ENCODE data around the gene ADD1. TPM values are rescaled to one million over a fixed set of nuclear protein-coding genes. Genes with fewer than 3 reads are reported as not detected.
A peak's percentile ranks its signal among the peaks of the same experiment; 100 is the strongest.

Gene ADD1
- total and polyA plus RNA-seq, 7 experiments from 2014 or later, result 152 to 300 (median 260) TPM

DNA sequence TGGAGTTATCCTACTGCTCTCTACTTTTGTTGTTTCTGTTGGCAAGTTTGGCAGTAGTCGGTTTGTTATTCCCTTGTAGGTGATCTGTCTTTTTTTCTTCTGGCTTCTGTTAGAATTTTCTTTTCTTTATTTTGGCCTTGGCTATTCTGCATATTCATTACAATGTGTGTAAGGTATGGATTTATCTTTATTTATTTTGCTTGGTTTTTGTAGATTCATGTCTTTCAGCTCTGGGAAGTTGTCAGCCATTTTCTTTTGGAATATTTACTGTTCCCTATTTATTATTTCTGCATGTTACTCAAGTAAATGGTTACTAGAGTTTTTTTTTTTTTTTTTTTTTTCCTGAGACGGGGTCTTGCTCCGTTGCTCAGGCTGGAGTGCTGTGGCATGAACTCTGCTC is 12.6 kb downstream of the ADD1 start:
- intact Hi-C loops (cut with micrococcal nuclease), result no loop called here
- Mint-ChIP-seq H3K4me1 (peaks cover 61 to 90% (median 76%) of the 10 kb centered on the region in 7 donors), H3K4me3 (peak overlapping the region in 1 of 10 donors; percentile 36), H3K27ac (peak overlapping the region in 8 of 9 donors; percentile 45 to 92 (median 74)), H3K36me3 (peaks cover 0 to 26% (median 4%) of the 10 kb centered on the region in 5 donors), H3K27me3 (no peaks in the 10 kb centered on the region), H3K9me3 (peaks cover 0 to 1% (median 0%) of the 10 kb centered on the region in 11 donors)
- CTCF ChIA-PET, result no interaction called here
- POLR2A ChIA-PET, result interaction anchor here (0.6 to 1.6 kb wide), 3 partner anchors 13 to 44 kb away, joined by 3 to 7 read pairs (median 4); partner anchors contain the start of gene ADD1
- H3K4me3 ChIP-seq (ENCODE audit: low read length), result no peak overlapping the region
- H3K27me3 ChIP-seq (ENCODE audit: control insufficient read depth in 2 of 2, insufficient read depth in 2 of 2, low read length in 2 of 2), result no peaks in the 10 kb centered on the region
- H3K4me1 ChIP-seq (ENCODE audit: control insufficient read depth in 2 of 2, insufficient read depth in 2 of 2, low read length in 2 of 2), result peaks cover 36 to 66% of the 10 kb centered on the region in 2 donors
- DNase-seq (no peak), ATAC-seq (no peak)
- H3K9me3 ChIP-seq (ENCODE audit: control insufficient read depth in 2 of 3, low read length in 3 of 3), result no peaks in the 10 kb centered on the region
- H3K36me3 ChIP-seq (ENCODE audit: control insufficient read depth in 2 of 3, insufficient read depth in 3 of 3, low read length in 3 of 3), result peaks cover 0 to 16% (median 6%) of the 10 kb centered on the region in 3 experiments
- no peak overlapping the region for H3K27ac ChIP-seq (ENCODE audit: low read depth, low read length)

DNA sequence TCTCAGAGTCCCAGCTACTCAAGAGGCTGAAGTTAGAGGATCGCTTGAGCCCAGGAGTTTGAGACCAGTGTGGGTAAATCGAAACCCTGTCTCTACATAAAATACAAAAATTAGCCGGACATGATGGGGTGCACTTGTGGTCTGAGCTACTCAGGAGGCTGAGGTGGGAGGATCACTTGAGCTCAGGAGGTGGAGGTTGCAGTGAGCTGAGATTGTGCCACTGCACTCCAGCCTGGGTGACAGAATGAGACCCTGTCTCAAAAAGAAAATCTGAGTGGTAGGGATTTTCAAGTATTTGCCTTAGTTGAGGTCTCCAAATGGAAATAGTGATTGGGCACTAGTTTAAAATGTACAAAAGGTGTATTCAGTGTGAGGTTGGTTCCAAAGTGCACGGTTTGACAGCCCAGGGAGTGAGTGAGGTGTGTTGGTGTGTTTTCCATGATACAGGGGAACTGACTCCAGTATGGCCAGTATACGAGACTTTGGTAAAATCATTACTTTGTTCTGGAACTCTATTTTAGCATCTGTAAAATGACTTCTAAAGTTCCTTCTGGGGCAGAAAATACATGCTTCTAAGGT is 13.8 kb downstream of the ADD1 start:
- Histone ChIP-seq H3K4me3 (ENCODE audit: low read length) (no peak overlapping the region), H3K27ac (ENCODE audit: low read depth, low read length) (no peak overlapping the region), H3K27me3 (ENCODE audit: control insufficient read depth in 2 of 2, insufficient read depth in 2 of 2, low read length in 2 of 2) (no peaks in the 10 kb centered on the region), H3K36me3 (ENCODE audit: control insufficient read depth in 2 of 3, insufficient read depth in 3 of 3, low read length in 3 of 3) (peaks cover 0 to 16% (median 6%) of the 10 kb centered on the region in 3 experiments), H3K9me3 (ENCODE audit: control insufficient read depth in 2 of 3, low read length in 3 of 3) (no peaks in the 10 kb centered on the region), H3K4me1 (ENCODE audit: control insufficient read depth in 2 of 2, insufficient read depth in 2 of 2, low read length in 2 of 2) (peaks cover 29 to 67% of the 10 kb centered on the region in 2 donors)
- no peak for ATAC-seq
- Mint-ChIP-seq H3K4me3 (peak overlapping the region in 2 of 10 donors; percentile 32 to 40), H3K27ac (peak overlapping the region in 7 of 9 donors; percentile 30 to 86 (median 67)), H3K27me3 (no peaks in the 10 kb centered on the region), H3K9me3 (peaks cover 0 to 1% (median 0%) of the 10 kb centered on the region in 11 donors), H3K4me1 (peaks cover 62 to 90% (median 76%) of the 10 kb centered on the region in 7 donors), H3K36me3 (peaks cover 0 to 28% (median 4%) of the 10 kb centered on the region in 5 donors)
- intact Hi-C loops (cut with micrococcal nuclease), result no loop called here
- ChIA-PET POLR2A (interaction anchor here (0.7 to 1.6 kb wide), 4 partner anchors 14 to 86 kb away, joined by 3 to 7 read pairs (median 4); partner anchors contain the start of gene ADD1), CTCF (no interaction called here)
- DNase-seq, result no peak

DNA sequence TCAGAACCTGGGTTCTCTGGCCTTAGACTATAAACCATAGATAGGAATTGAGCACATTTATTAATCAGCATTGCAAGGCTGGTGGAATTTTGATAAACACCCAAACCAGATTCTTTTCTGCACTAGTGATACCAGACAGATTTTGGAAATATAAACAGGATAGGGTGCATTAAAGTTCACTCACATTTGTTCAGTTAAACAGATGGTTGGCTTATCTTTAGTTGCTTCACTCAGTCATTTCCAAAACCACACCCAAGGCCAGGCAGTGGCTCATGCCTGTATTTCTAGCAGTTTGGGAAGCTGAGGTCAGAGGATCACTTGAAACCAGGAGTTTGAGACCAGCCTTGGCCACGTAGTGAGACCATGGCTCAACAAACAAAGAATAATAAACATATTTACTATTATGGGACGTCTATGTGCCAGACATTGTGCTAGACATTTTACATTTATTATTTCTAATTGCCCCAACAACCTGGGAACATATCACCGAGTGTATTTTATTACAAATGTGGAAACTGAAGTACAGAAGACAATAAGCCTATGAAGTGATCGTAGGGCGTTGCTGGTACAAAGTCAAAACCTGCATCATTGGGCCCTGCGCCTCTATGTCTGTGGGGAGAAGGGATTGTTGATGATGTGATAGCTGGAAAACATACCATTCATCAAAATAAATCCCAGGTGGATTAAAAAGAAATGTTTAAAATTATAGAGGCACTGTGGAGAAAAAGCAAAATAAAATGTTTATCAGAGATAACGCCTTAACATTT is 15.0 kb downstream of the ADD1 start:
- no peak overlapping the region for H3K4me3 ChIP-seq (ENCODE audit: low read length)
- Mint-ChIP-seq H3K27ac (peak overlapping the region in 8 of 9 donors; percentile 1 to 77 (median 44)), H3K36me3 (peaks cover 0 to 28% (median 4%) of the 10 kb centered on the region in 5 donors), H3K27me3 (no peaks in the 10 kb centered on the region), H3K9me3 (peaks cover 0 to 1% (median 0%) of the 10 kb centered on the region in 11 donors), H3K4me1 (peaks cover 60 to 91% (median 82%) of the 10 kb centered on the region in 7 donors), H3K4me3 (peak overlapping the region in 2 of 10 donors; percentile 19 to 47)
- no peak overlapping the region for H3K27ac ChIP-seq (ENCODE audit: low read depth, low read length)
- POLR2A ChIA-PET, result no interaction called here
- no peaks in the 10 kb centered on the region for H3K9me3 ChIP-seq (ENCODE audit: control insufficient read depth in 2 of 3, low read length in 3 of 3)
- H3K4me1 ChIP-seq (ENCODE audit: control insufficient read depth in 2 of 2, insufficient read depth in 2 of 2, low read length in 2 of 2), result peaks cover 20 to 60% of the 10 kb centered on the region in 2 donors
- CTCF ChIA-PET, result no interaction called here
- no peaks in the 10 kb centered on the region for H3K27me3 ChIP-seq (ENCODE audit: control insufficient read depth in 2 of 2, insufficient read depth in 2 of 2, low read length in 2 of 2)
- ATAC-seq (no peak), DNase-seq (no peak)
- intact Hi-C loops (cut with micrococcal nuclease), result no loop called here
- H3K36me3 ChIP-seq (ENCODE audit: control insufficient read depth in 2 of 3, insufficient read depth in 3 of 3, low read length in 3 of 3), result peaks cover 0 to 13% (median 5%) of the 10 kb centered on the region in 3 experiments

DNA sequence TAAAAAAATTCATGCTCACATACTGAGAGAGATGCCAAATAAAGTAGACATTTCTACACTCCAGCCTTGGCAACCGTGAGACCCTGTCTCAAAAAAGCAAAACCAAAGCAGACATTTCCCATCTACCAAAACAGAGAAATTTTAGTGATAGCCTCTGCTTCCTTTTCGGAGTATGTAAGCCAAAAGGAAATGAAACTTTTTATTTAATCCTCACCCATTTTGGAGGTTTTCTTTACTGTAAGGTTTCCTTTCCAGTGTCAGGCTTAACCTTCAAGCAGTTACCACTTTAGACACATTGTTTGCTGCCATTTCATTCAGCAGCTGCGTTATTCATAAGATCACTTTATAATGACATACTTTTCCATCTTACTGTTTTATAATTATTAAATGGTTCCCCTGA is 15.9 kb downstream of the ADD1 start:
- no peak overlapping the region for H3K4me3 ChIP-seq (ENCODE audit: low read length)
- POLR2A ChIA-PET, result interaction anchor here (0.8 to 1.2 kb wide), 2 partner anchors 15 to 16 kb away, joined by 3 read pairs; no protein-coding TSS in a partner anchor
- no peaks in the 10 kb centered on the region for H3K27me3 ChIP-seq (ENCODE audit: control insufficient read depth in 2 of 2, insufficient read depth in 2 of 2, low read length in 2 of 2)
- ATAC-seq, result no peak
- H3K4me1 ChIP-seq (ENCODE audit: control insufficient read depth in 2 of 2, insufficient read depth in 2 of 2, low read length in 2 of 2), result peaks cover 20 to 53% of the 10 kb centered on the region in 2 donors
- H3K36me3 Mint-ChIP-seq, result peaks cover 0 to 24% (median 4%) of the 10 kb centered on the region in 5 donors
- peaks cover 0 to 1% (median 0%) of the 10 kb centered on the region in 11 donors for H3K9me3 Mint-ChIP-seq
- peak overlapping the region in 6 of 10 donors; percentile 7 to 54 (median 40) for H3K4me3 Mint-ChIP-seq
- intact Hi-C loops (cut with micrococcal nuclease), result no loop called here
- H3K27ac ChIP-seq (ENCODE audit: low read depth, low read length), result peak overlapping the region; percentile 15
- peaks cover 0 to 5% (median 0%) of the 10 kb centered on the region in 3 experiments for H3K36me3 ChIP-seq (ENCODE audit: control insufficient read depth in 2 of 3, insufficient read depth in 3 of 3, low read length in 3 of 3)
- no peaks in the 10 kb centered on the region for H3K9me3 ChIP-seq (ENCODE audit: control insufficient read depth in 2 of 3, low read length in 3 of 3)
- CTCF ChIA-PET, result interaction anchor here (0.8 kb wide), 1 partner anchor 33 kb away, joined by 3 read pairs; no protein-coding TSS in a partner anchor
- DNase-seq, result no peak
- H3K27me3 Mint-ChIP-seq, result no peaks in the 10 kb centered on the region
- H3K4me1 Mint-ChIP-seq, result peaks cover 57 to 89% (median 84%) of the 10 kb centered on the region in 7 donors
- peak overlapping the region in 6 of 9 donors; percentile 28 to 84 (median 60) for H3K27ac Mint-ChIP-seq

DNA sequence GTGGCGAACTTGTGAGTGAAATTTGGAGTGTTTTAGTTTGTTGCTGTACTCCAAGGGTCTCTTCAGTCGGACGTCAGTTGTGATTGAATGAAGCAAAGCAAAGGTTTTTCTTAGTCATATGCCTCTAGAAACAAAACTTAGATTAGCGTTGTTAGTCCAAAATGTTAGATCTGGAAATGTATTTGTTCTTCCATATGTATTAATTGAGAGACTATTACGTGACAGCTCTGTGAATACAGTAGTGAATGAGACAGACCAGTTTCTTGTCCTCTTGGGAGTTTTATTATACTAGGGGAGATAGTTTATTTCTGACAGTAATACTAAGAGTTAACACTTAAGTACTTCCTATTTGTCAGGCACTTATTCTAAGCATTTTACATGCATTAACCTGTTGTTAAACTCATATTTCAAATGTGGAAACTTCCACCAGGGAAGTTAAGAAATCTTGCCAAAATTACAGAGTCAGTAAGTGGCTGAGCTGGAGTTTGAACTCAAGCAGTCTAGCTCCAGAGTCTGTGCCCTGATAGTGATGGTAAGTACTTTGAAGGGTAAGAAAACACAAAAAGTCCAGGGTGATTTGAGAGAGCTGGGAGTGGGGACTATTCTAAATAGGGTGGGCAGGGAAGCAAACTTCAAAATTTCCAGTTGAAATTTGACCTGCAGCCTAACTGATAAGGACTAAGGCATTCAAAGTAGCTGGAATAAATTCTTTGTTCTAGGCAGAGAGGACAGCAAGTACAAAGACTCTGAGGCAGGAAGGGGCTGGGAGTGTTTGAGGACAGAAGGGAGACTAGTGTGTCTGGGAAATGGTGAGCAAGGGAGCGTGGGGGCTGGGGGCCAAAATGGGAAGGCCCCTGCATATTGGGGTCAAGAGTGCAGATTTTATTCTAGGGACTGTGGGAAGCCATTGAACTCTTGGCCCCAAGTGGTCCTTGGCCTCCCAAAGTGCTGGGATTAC is 17.0 kb downstream of the ADD1 start:
- H3K4me3 Mint-ChIP-seq, result peak overlapping the region in 8 of 10 donors; percentile 5 to 61 (median 30)
- no peaks in the 10 kb centered on the region for H3K27me3 ChIP-seq (ENCODE audit: control insufficient read depth in 2 of 2, insufficient read depth in 2 of 2, low read length in 2 of 2)
- H3K27ac Mint-ChIP-seq, result peak overlapping the region in 7 of 9 donors; percentile 37 to 85 (median 70)
- H3K27ac ChIP-seq (ENCODE audit: low read depth, low read length), result no peak overlapping the region
- intact Hi-C loops (cut with micrococcal nuclease), result loop anchor here in 1 of 2 donors (1.0 kb wide), 1 partner anchor 34 kb away; no protein-coding TSS in a partner anchor
- no peaks in the 10 kb centered on the region for H3K9me3 ChIP-seq (ENCODE audit: control insufficient read depth in 2 of 3, low read length in 3 of 3)
- peaks cover 20 to 51% of the 10 kb centered on the region in 2 donors for H3K4me1 ChIP-seq (ENCODE audit: control insufficient read depth in 2 of 2, insufficient read depth in 2 of 2, low read length in 2 of 2)
- ATAC-seq (no peak), DNase-seq (no peak)
- H3K27me3 Mint-ChIP-seq, result no peaks in the 10 kb centered on the region
- POLR2A ChIA-PET, result interaction anchor here (0.6 to 2.3 kb wide), 4 partner anchors 12 to 18 kb away, joined by 3 to 7 read pairs (median 3); partner anchors contain the start of gene ADD1
- H3K4me3 ChIP-seq (ENCODE audit: low read length), result no peak overlapping the region
- H3K36me3 ChIP-seq (ENCODE audit: control insufficient read depth in 2 of 3, insufficient read depth in 3 of 3, low read length in 3 of 3), result no peaks in the 10 kb centered on the region
- peaks cover 0 to 1% (median 0%) of the 10 kb centered on the region in 11 donors for H3K9me3 Mint-ChIP-seq
- CTCF ChIA-PET, result interaction anchor here (0.5 to 0.8 kb wide), 3 partner anchors 13 to 134 kb away, joined by 3 read pairs; no protein-coding TSS in a partner anchor
- peaks cover 63 to 92% (median 86%) of the 10 kb centered on the region in 7 donors for H3K4me1 Mint-ChIP-seq
- peaks cover 0 to 20% (median 0%) of the 10 kb centered on the region in 5 donors for H3K36me3 Mint-ChIP-seq
